ENCODE measurements around the gene CHST5.
A peak's percentile ranks its signal among the peaks of the same experiment; 100 is the strongest.
"Not testable (repeated sequence)": the region's sequence is repeated elsewhere in the genome, so short reads cannot be mapped to it uniquely, and the experiment has no call there.

CHST5 gene

DNA sequence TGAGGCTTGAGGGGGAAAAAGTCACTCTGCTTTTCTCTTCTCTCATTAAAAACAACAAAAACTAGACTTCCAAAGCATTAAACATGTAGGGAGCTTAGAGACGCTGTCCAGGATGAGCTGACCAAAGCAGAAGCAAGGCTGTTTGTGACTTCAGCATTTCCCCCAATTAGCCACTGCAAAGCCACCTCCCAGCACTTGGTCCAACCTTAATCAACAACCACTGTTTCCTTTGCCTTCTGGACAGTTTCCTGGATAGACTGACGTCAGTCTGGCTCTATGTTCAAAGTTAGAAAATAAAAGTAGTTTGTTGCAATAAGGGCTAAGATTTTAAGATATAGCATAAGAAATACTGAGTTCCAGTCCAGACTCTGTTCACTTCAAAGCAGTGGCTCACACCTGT, 17.0 kb upstream of the CHST5 start:
- Histone ChIP-seq H3K9me3 (ENCODE audit: control insufficient read depth in 5 of 5, low read length in 5 of 5) (no peaks in the 10 kb centered on the region), H3K27ac (ENCODE audit: low read depth, low read length) (peak overlapping the region; percentile 27), H3K36me3 (ENCODE audit: control insufficient read depth in 5 of 5, insufficient read depth in 5 of 5, low read length in 5 of 5) (no peaks in the 10 kb centered on the region), H3K27me3 (ENCODE audit: control insufficient read depth in 5 of 5, insufficient read depth in 4 of 5, low read length in 5 of 5) (no peaks in the 10 kb centered on the region), H3K4me3 (ENCODE audit: low read depth in 1 of 5, low read length in 5 of 5) (no peak overlapping the region), H3K9ac (ENCODE audit: low read length in 5 of 5) (no peak overlapping the region), H3K4me1 (ENCODE audit: control insufficient read depth in 5 of 5, insufficient read depth in 5 of 5, low read length in 5 of 5) (peaks cover 3 to 26% (median 20%) of the 10 kb centered on the region in 5 donors)

DNA sequence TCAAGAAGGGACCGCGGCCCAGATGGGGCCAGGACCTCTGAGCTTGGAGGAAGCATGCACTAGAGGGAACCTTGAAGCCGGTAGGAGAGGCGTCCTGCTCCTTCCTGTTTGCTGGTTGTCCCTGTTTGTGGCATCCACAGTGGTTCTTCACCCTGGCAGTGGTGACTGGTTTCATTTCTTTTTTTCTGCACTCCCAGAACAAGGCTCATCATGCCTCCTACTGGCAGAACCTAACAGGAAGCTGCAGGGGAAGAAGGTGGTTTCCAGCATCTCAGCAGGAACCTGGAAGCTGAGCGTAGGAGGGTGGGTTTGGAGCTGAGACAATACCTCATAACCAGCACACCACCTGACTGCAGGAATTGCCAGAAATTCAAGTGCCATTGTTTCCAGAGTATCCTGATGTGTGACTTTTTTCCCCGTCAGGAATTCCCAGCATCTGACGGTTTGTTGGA, 14.3 kb upstream of the CHST5 start:
- Histone ChIP-seq H3K9ac (ENCODE audit: low read length in 5 of 5) (peak overlapping the region in 1 of 5 donors; percentile 24), H3K27ac (ENCODE audit: low read depth, low read length) (peak overlapping the region; percentile 41), H3K4me3 (ENCODE audit: low read depth in 1 of 5, low read length in 5 of 5) (peak overlapping the region in 3 of 5 donors; percentile 12 to 27 (median 25)), H3K36me3 (ENCODE audit: control insufficient read depth in 5 of 5, insufficient read depth in 5 of 5, low read length in 5 of 5) (no peaks in the 10 kb centered on the region), H3K9me3 (ENCODE audit: control insufficient read depth in 5 of 5, low read length in 5 of 5) (no peaks in the 10 kb centered on the region), H3K4me1 (ENCODE audit: control insufficient read depth in 5 of 5, insufficient read depth in 5 of 5, low read length in 5 of 5) (peaks cover 3 to 14% (median 7%) of the 10 kb centered on the region in 5 donors), H3K27me3 (ENCODE audit: control insufficient read depth in 5 of 5, insufficient read depth in 4 of 5, low read length in 5 of 5) (no peaks in the 10 kb centered on the region)

DNA sequence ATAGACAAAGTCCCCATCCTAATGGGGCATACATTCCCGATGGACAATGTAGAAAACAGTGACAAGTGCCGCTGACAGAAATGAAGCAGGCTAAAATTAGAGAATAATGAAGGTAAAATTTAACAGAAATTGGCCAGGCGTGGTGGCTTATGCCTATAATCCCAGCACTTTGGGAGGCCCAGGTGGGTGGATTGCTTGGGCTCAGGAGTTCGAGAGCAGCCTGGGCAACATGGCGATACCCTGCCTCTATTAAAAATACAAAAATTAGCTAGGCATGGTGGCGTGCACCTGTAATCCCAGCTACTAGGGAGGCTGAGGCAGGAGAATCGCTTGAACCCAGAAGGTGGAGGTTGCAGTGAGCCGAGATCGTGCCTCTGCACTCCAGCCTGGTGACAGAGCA, 12.5 kb upstream of the CHST5 start:
- not testable (repeated sequence) for H3K36me3 ChIP-seq (ENCODE audit: control insufficient read depth in 5 of 5, insufficient read depth in 5 of 5, low read length in 5 of 5); H3K9ac ChIP-seq (ENCODE audit: low read length in 5 of 5); H3K9me3 ChIP-seq (ENCODE audit: control insufficient read depth in 5 of 5, low read length in 5 of 5); H3K4me3 ChIP-seq (ENCODE audit: low read depth in 1 of 5, low read length in 5 of 5); H3K27me3 ChIP-seq (ENCODE audit: control insufficient read depth in 5 of 5, insufficient read depth in 4 of 5, low read length in 5 of 5); H3K27ac ChIP-seq (ENCODE audit: low read depth, low read length); H3K4me1 ChIP-seq (ENCODE audit: control insufficient read depth in 5 of 5, insufficient read depth in 5 of 5, low read length in 5 of 5)

DNA sequence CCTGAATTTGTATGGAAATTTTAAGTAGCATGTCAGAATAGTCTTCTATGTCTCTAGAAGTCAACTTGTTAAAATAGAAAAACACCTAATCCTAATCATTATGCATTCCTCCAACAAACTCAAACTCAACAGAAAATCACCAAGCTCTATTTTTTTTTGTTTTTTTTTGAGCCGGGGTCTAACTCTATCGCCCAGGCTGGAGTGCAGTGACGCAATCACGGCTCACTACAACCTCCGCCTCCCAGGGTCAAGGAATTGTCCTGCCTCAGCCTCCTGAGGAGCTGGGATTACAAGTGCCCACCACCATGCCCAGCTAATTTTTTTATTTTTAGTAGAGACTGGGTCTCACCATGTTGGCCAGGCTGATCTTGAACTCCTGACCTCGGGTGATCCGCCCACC, 10.4 kb upstream of the CHST5 start:
- H3K27ac ChIP-seq (ENCODE audit: low read depth, low read length): no peak overlapping the region
- no peak overlapping the region for H3K9ac ChIP-seq (ENCODE audit: low read length in 5 of 5)
- no peak overlapping the region for H3K4me3 ChIP-seq (ENCODE audit: low read depth in 1 of 5, low read length in 5 of 5)
- H3K4me1 ChIP-seq (ENCODE audit: control insufficient read depth in 5 of 5, insufficient read depth in 5 of 5, low read length in 5 of 5): peaks cover 0 to 6% (median 3%) of the 10 kb centered on the region in 5 donors
- H3K36me3 ChIP-seq (ENCODE audit: control insufficient read depth in 5 of 5, insufficient read depth in 5 of 5, low read length in 5 of 5): peaks cover 0 to 9% (median 6%) of the 10 kb centered on the region in 5 donors
- no peaks in the 10 kb centered on the region for H3K27me3 ChIP-seq (ENCODE audit: control insufficient read depth in 5 of 5, insufficient read depth in 4 of 5, low read length in 5 of 5)
- H3K9me3 ChIP-seq (ENCODE audit: control insufficient read depth in 5 of 5, low read length in 5 of 5): no peaks in the 10 kb centered on the region

DNA sequence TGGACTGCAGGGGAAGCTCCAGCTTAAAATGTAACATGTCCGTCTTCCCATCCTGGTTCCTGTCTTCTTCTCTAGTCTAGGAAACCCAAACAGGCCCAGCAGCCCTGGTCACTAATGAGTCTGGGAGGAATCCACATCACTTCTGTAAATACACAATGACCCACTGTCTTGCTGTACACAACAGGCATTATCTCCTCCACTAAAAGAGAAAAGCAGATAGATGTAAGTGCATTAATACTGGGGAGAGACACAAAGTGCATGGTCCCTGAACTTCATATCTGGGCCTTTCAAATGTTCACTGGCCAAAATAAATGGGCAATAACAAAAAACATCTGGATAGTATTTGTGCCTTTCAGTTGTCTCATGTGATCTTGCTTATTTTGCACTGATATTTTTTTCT, 10.0 kb upstream of the CHST5 start:
- not testable (repeated sequence) for H3K4me1 ChIP-seq (ENCODE audit: control insufficient read depth in 5 of 5, insufficient read depth in 5 of 5, low read length in 5 of 5); H3K27ac ChIP-seq (ENCODE audit: low read depth, low read length); H3K9me3 ChIP-seq (ENCODE audit: control insufficient read depth in 5 of 5, low read length in 5 of 5); H3K4me3 ChIP-seq (ENCODE audit: low read depth in 1 of 5, low read length in 5 of 5); H3K36me3 ChIP-seq (ENCODE audit: control insufficient read depth in 5 of 5, insufficient read depth in 5 of 5, low read length in 5 of 5); H3K9ac ChIP-seq (ENCODE audit: low read length in 5 of 5); H3K27me3 ChIP-seq (ENCODE audit: control insufficient read depth in 5 of 5, insufficient read depth in 4 of 5, low read length in 5 of 5)

DNA sequence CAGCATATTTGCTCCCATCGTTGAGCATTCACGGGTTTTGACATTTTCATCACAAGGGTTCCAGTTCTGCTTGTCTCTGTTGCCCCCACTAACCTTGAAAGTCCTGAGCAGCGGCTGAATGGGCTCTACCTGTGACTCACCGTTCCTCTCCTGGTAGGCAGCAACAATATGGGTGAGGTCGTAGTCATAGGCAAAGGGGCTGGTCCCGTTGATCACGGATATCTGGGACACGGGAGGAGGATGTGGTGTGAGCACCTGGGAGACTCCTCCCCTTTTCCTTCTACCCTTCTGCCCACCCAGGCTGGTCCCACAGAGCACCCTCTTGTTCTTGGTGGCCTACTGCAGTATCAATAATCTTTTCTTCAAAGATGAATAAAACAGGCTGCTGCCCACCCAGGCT, 6.6 kb upstream of the CHST5 start:
- H3K9ac ChIP-seq (ENCODE audit: low read length in 5 of 5); H3K9me3 ChIP-seq (ENCODE audit: control insufficient read depth in 5 of 5, low read length in 5 of 5); H3K4me1 ChIP-seq (ENCODE audit: control insufficient read depth in 5 of 5, insufficient read depth in 5 of 5, low read length in 5 of 5); H3K4me3 ChIP-seq (ENCODE audit: low read depth in 1 of 5, low read length in 5 of 5); H3K27me3 ChIP-seq (ENCODE audit: control insufficient read depth in 5 of 5, insufficient read depth in 4 of 5, low read length in 5 of 5); H3K27ac ChIP-seq (ENCODE audit: low read depth, low read length); H3K36me3 ChIP-seq (ENCODE audit: control insufficient read depth in 5 of 5, insufficient read depth in 5 of 5, low read length in 5 of 5): not testable (repeated sequence)

DNA sequence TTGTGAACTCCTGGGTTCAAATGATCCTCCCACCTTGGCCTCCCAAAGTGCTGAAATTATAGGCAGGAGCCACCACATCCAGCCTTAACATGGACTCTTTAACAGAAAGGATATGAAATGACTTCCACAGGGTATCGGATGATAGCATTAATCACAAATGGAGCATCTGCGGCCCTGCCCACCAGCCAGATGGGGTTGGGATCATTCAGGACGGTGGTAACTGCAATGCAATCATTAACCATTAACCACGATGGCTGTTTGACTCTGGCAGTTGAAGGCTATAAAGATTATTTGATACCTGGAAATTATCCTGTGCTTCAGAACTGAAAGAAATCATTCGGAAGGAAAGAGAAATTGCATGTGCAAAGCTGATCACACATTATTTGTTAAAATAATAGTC, 5.3 kb upstream of the CHST5 start:
- Histone ChIP-seq H3K9ac (ENCODE audit: low read length in 5 of 5) (no peak overlapping the region), H3K27me3 (ENCODE audit: control insufficient read depth in 5 of 5, insufficient read depth in 4 of 5, low read length in 5 of 5) (no peaks in the 10 kb centered on the region), H3K27ac (ENCODE audit: low read depth, low read length) (no peak overlapping the region), H3K36me3 (ENCODE audit: control insufficient read depth in 5 of 5, insufficient read depth in 5 of 5, low read length in 5 of 5) (peaks cover 0 to 9% (median 6%) of the 10 kb centered on the region in 5 donors), H3K4me3 (ENCODE audit: low read depth in 1 of 5, low read length in 5 of 5) (no peak overlapping the region), H3K9me3 (ENCODE audit: control insufficient read depth in 5 of 5, low read length in 5 of 5) (no peaks in the 10 kb centered on the region), H3K4me1 (ENCODE audit: control insufficient read depth in 5 of 5, insufficient read depth in 5 of 5, low read length in 5 of 5) (no peaks in the 10 kb centered on the region)

DNA sequence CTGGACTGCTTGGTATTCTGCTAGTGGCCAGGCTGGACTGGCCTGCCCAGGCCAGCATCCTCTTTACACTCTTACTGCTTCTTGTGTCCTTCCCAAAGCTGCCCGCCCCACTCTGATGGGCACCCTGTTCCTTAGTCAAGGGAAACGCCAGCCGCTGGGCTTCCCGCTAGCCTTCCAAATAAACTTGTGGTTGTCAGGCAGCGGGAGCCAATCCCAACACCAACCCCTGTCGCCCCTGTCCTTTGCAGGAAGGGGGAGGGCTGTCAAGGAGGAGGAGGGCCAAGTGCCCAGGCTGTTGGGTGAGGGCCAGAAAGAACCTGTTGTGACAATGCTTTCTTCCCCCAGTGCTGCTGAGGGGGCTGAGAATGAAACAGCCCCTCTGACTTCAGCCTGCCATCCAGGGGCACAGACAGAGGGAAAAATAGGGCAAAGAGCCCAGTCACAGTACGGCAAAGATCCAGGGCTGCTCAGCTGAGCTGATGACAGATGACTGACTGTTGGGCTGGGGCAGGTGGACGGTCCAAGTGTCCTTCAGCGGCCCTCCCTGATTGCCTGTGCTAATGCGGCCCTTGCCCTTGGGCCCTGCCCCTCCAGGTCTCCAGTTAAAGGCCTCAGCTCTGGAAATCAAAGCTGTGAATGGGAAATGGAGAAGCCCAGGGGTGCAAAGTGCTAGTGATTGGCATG, 3.1 kb upstream of the CHST5 start:
- H3K9ac ChIP-seq (ENCODE audit: low read length in 5 of 5); H3K4me3 ChIP-seq (ENCODE audit: low read depth in 1 of 5, low read length in 5 of 5); H3K9me3 ChIP-seq (ENCODE audit: control insufficient read depth in 5 of 5, low read length in 5 of 5); H3K4me1 ChIP-seq (ENCODE audit: control insufficient read depth in 5 of 5, insufficient read depth in 5 of 5, low read length in 5 of 5); H3K27ac ChIP-seq (ENCODE audit: low read depth, low read length); H3K36me3 ChIP-seq (ENCODE audit: control insufficient read depth in 5 of 5, insufficient read depth in 5 of 5, low read length in 5 of 5); H3K27me3 ChIP-seq (ENCODE audit: control insufficient read depth in 5 of 5, insufficient read depth in 4 of 5, low read length in 5 of 5): not testable (repeated sequence)

DNA sequence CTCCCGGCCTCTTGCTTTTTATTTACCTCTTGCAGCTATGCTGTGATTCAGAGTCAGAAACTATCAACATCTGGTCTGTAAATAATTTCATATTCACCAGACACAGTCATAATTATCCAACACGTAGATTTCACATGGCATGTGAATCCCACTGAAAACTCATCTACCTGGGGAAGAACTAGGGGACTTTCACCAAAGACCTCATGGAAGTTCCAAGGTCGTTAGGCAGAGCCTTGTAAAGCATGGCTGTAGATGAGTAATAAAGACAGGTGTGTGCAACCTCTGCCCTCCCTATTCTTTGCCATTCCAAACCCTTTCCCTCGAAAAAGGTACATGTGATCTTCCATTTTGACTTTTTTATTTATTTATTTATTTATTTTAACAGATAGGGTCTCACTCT, 1.9 kb upstream of the CHST5 start:
- H3K27ac ChIP-seq (ENCODE audit: low read depth, low read length): no peak overlapping the region
- H3K4me1 ChIP-seq (ENCODE audit: control insufficient read depth in 5 of 5, insufficient read depth in 5 of 5, low read length in 5 of 5): no peaks in the 10 kb centered on the region
- H3K4me3 ChIP-seq (ENCODE audit: low read depth in 1 of 5, low read length in 5 of 5): no peak overlapping the region
- no peak overlapping the region for H3K9ac ChIP-seq (ENCODE audit: low read length in 5 of 5)
- H3K36me3 ChIP-seq (ENCODE audit: control insufficient read depth in 5 of 5, insufficient read depth in 5 of 5, low read length in 5 of 5): peaks cover 0 to 3% (median 0%) of the 10 kb centered on the region in 5 donors
- H3K27me3 ChIP-seq (ENCODE audit: control insufficient read depth in 5 of 5, insufficient read depth in 4 of 5, low read length in 5 of 5): peaks cover 0 to 3% (median 0%) of the 10 kb centered on the region in 5 donors
- H3K9me3 ChIP-seq (ENCODE audit: control insufficient read depth in 5 of 5, low read length in 5 of 5): no peaks in the 10 kb centered on the region

DNA sequence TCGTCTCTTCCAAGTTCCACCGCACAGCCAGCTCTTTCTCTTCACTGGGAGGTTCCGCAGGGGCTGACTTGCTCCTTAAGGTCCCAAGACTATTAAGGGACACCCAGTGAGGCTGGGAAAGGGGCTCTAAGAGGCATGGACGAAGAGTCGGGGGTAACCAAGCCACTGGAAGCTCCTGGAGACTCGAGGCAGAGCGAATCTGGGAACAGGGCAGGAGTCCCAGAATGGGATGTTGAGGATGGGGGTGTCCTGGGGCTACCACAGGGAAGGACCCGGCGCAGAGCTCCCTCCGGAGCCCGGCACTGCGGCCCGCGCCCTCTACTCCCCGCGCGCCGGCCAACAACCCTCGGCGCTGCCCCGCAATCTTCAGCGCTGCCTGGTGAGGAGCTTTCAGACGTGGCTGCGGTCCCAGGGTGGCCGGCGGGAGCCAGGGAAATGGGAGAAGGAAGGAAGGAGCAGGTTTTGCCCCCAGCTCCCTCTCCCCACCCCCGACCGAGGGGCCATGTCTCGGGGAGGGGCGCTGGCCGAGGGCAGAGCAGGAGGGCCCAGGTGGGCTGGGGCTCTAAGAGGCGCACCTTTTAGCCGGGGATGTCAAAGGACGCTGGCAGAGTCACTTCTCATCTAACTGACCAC, 581 bp downstream of the CHST5 start:
- Histone ChIP-seq H3K4me3 (ENCODE audit: low read depth in 1 of 5, low read length in 5 of 5) (no peak overlapping the region), H3K27ac (ENCODE audit: low read depth, low read length) (no peak overlapping the region), H3K9ac (ENCODE audit: low read length in 5 of 5) (no peak overlapping the region), H3K4me1 (ENCODE audit: control insufficient read depth in 5 of 5, insufficient read depth in 5 of 5, low read length in 5 of 5) (no peaks in the 10 kb centered on the region), H3K27me3 (ENCODE audit: control insufficient read depth in 5 of 5, insufficient read depth in 4 of 5, low read length in 5 of 5) (peaks cover 0 to 3% (median 0%) of the 10 kb centered on the region in 5 donors), H3K9me3 (ENCODE audit: control insufficient read depth in 5 of 5, low read length in 5 of 5) (no peaks in the 10 kb centered on the region), H3K36me3 (ENCODE audit: control insufficient read depth in 5 of 5, insufficient read depth in 5 of 5, low read length in 5 of 5) (no peaks in the 10 kb centered on the region)

All from subcutaneous abdominal adipose tissue (tissue), 5 donors.